KMS-11 (cell line): ENCODE results near the gene SNRPA.

ENCODE experiments used
- H2AFZ ChIP-seq: fragments of 200-600 bp; sonication (generic); 2 replicates; pipeline ENCODE4 v1.6.1; 2016; ENCODE audit warnings: antibody characterized with exemption, mixed run types, low read depth
- H3K27ac ChIP-seq: fragments of 200-600 bp; sonication (generic); 2 replicates; pipeline ENCODE4 v1.6.1; 2016; ENCODE audit warnings: mild to moderate bottlenecking, mixed run types
- H3K27me3 ChIP-seq: fragments of 200-600 bp; sonication (generic); 2 replicates; pipeline ENCODE4 v1.6.1; 2017; ENCODE audit warnings: mild to moderate bottlenecking, low read depth, mixed run types, moderate library complexity; ENCODE audit not compliant: insufficient read depth
- H3K36me3 ChIP-seq: fragments of 200-600 bp; sonication (generic); 2 replicates; pipeline ENCODE4 v1.6.1; 2017; ENCODE audit warnings: mild to moderate bottlenecking, mixed run types; ENCODE audit not compliant: insufficient read depth
- H3K4me1 ChIP-seq: fragments of 200-600 bp; sonication (generic); 2 replicates; pipeline ENCODE4 v1.6.1; 2016; ENCODE audit warnings: mild to moderate bottlenecking, low read depth, mixed run types; ENCODE audit not compliant: poor library complexity, severe bottlenecking
- H3K4me2 ChIP-seq: fragments of 200-600 bp; sonication (generic); 2 replicates; pipeline ENCODE4 v1.7.0; 2016; ENCODE audit warnings: mild to moderate bottlenecking, mixed run types
- H3K4me3 ChIP-seq: fragments of 200-600 bp; sonication (generic); IDR thresholded peaks from 2 replicates; pipeline ENCODE4 v1.6.1; 2017; ENCODE audit warnings: low read depth, low read length, mixed read lengths; ENCODE audit not compliant: insufficient read depth
- H3K79me2 ChIP-seq: fragments of 200-600 bp; sonication (generic); 2 replicates; pipeline ENCODE4 v1.6.1; 2016; ENCODE audit warnings: low read depth, mixed run types; ENCODE audit not compliant: insufficient read depth
- H3K9ac ChIP-seq: fragments of 200-600 bp; sonication (generic); 2 replicates; pipeline ENCODE4 v1.6.1; 2016; ENCODE audit warnings: mild to moderate bottlenecking, mixed run types
- H4K20me1 ChIP-seq: fragments of 200-600 bp; sonication (generic); 2 replicates; pipeline ENCODE4 v1.6.1; 2016; ENCODE audit warnings: mild to moderate bottlenecking, mixed run types; ENCODE audit not compliant: insufficient read depth
- TF ChIP-seq, protein P1 (sequence below): fragments of 200-600 bp; sonication (generic); conservative IDR thresholded peaks from 2 replicates; pipeline ENCODE4 v1.6.1; 2017; ENCODE audit warnings: low read depth, mild to moderate bottlenecking, antibody characterized with exemption, low read length, moderate library complexity, mixed read lengths

SNRPA gene

DNA sequence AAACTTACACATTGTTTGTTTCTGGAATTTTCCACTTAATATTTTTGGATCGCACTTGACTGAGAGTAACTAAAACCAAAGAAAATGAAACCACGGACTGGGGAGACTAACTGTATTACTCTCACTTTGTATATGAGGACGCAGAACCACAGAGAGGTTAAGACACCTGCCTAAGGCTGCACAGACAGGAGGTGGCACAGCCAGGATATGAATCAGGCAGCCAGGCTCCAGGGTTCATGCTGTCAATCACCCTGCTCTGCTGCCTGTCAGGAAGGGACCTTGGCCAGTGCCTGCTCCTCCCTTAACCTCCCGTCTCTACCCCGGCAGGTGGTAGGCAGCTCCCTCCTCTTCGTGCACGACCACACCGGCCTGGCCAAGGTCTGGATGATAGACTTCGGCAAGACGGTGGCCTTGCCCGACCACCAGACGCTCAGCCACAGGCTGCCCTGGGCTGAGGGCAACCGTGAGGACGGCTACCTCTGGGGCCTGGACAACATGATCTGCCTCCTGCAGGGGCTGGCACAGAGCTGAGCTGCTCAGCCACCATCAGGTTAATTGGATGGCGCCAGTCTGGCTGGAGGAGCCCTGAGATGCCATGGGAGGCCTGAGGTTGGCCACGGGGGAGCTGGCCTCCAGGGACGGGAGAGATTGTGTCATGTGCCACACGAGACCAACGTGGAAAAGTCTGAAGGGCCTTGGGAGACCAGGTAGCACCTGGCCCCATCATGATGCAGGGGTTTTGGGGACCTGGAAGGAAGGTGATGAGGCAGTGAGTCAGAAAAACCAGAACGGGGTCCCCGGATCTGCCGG, 11.8 kb upstream of the SNRPA start:
- Histone ChIP-seq H3K4me1 (no peaks in the 10 kb centered on the region), H3K79me2 (no peaks in the 10 kb centered on the region), H3K4me3 (no peak overlapping the region), H3K36me3 (no peaks in the 10 kb centered on the region), H3K27me3 (no peaks in the 10 kb centered on the region), H3K27ac (no peak overlapping the region), H4K20me1 (no peaks in the 10 kb centered on the region), H3K4me2 (no peak overlapping the region), H3K9ac (no peak overlapping the region), H2AFZ (no peak overlapping the region)
- TF ChIP-seq, protein P1, sequence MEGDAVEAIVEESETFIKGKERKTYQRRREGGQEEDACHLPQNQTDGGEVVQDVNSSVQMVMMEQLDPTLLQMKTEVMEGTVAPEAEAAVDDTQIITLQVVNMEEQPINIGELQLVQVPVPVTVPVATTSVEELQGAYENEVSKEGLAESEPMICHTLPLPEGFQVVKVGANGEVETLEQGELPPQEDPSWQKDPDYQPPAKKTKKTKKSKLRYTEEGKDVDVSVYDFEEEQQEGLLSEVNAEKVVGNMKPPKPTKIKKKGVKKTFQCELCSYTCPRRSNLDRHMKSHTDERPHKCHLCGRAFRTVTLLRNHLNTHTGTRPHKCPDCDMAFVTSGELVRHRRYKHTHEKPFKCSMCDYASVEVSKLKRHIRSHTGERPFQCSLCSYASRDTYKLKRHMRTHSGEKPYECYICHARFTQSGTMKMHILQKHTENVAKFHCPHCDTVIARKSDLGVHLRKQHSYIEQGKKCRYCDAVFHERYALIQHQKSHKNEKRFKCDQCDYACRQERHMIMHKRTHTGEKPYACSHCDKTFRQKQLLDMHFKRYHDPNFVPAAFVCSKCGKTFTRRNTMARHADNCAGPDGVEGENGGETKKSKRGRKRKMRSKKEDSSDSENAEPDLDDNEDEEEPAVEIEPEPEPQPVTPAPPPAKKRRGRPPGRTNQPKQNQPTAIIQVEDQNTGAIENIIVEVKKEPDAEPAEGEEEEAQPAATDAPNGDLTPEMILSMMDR, result no peak

DNA sequence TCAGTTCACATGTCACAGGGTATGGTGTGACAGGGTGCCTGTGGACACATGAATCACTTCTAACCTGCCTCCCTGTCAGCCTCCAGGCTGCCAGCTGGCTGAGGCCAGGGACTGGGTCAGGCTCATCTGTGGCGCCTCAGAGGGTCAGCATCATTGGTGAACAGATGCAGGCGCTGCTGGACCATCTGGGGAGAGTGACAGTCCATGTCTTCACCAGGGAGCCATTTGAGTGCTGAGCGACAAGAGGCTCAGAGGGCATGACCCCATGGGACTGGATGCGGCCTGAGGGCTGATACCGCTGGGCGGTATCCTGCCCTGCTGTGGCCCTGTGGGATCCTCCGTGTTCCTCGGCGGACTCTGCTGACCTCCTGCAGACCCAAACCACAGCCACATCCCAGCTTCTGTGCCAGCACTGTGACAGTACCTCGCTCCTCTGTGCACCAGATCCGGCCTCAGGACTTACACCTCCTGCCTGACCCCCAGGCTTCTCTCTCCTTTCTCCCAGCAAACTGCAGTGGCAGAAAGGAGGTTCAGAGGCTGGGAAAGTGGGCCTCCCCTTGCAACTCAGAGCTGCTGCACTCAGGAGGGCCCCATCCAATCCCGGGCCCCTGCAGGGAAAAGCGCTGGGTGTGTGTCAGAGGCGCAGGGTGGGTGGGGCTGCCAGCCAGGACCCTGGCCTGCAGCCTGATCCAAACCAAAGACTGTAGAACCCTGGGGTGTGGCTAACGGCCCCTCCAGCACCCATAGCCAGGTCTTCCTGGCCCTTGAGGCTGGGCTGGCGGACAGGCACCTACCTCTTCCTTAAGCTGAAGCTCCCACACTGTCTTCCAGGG, 10.9 kb upstream of the SNRPA start:
- Histone ChIP-seq H3K4me3 (no peak overlapping the region), H3K27me3 (no peaks in the 10 kb centered on the region), H3K4me1 (no peaks in the 10 kb centered on the region), H3K9ac (no peak overlapping the region), H3K4me2 (no peak overlapping the region), H3K79me2 (no peaks in the 10 kb centered on the region), H3K36me3 (no peaks in the 10 kb centered on the region), H4K20me1 (no peaks in the 10 kb centered on the region), H2AFZ (no peak overlapping the region), H3K27ac (no peak overlapping the region)
- TF ChIP-seq, protein P1, result no peak

DNA sequence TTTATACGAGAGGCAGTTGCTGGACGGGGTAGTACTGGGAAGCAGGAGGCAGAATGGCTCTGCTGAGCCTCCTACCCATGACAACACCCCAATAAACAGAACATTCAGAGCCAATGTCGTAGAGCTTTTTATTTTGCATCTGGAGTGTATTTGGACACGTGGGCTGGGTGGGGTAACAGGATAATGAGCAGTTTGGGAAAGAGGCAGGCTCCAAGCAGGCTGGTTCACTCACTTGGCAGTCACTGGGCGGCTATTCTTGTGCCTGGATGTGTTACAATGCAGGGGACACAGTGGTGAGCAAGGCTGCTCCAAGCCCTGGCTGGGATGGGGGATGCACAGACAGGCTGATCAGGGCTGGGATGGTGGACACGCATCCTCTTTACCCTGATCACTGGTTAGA, 10.3 kb upstream of the SNRPA start:
- H3K4me1 ChIP-seq, result no peaks in the 10 kb centered on the region
- no peak overlapping the region for H3K9ac ChIP-seq
- H3K27ac ChIP-seq, result no peak overlapping the region
- TF ChIP-seq, protein P1, result no peak
- H3K27me3 ChIP-seq, result no peaks in the 10 kb centered on the region
- H4K20me1 ChIP-seq, result no peaks in the 10 kb centered on the region
- no peak overlapping the region for H3K4me3 ChIP-seq
- no peak overlapping the region for H2AFZ ChIP-seq
- no peak overlapping the region for H3K4me2 ChIP-seq
- no peaks in the 10 kb centered on the region for H3K36me3 ChIP-seq
- no peaks in the 10 kb centered on the region for H3K79me2 ChIP-seq

DNA sequence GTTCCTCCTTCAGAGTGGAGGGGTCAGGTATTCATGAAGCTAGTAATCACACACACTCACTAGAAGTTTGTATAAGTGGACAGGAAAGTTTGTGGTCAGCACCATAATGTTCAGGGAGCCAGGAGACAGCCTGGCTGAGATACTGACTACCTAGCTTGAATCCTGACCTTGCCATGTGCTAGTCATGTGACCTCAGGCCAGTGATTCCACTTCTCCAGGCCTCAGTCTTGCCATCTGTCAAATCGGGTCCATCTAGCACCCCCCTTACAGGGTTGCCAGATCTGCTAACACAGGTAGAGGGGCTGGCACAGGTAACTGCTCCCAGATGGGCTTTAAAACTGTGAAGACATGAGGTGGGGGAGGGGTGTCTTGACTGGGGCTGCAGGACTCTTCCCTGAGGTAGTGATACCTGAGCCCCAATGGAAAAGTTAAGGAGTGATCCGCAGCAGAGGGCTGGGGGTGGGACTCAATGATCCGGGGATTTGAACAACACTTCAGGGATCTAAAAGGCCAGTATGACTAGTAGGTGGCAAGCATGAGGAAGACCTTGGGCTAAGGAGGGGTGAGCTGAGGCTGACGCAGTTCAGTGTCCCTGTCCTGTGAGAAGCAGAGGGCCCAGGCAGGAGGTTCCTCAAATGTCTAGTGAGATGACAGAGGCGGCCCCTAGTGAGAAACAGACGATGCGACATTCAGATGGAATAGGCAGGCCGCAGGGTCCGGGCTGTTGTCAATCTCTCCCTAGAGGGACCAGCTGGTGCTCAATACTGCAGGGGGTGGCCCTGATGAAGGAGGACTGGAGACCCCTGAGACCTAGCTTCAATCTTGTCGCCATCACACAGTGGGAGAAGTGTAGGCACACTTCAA, 9.2 kb upstream of the SNRPA start:
- H3K9ac ChIP-seq, result no peak overlapping the region

More for the DNA sequence above, 9.2 kb upstream of the SNRPA start:
- no peak overlapping the region for H3K27ac ChIP-seq
- H4K20me1 ChIP-seq, result no peaks in the 10 kb centered on the region
- no peak overlapping the region for H3K4me2 ChIP-seq
- H3K4me1 ChIP-seq, result no peaks in the 10 kb centered on the region
- H3K79me2 ChIP-seq, result no peaks in the 10 kb centered on the region
- H3K4me3 ChIP-seq, result no peak overlapping the region
- no peaks in the 10 kb centered on the region for H3K36me3 ChIP-seq
- no peak overlapping the region for H2AFZ ChIP-seq
- no peaks in the 10 kb centered on the region for H3K27me3 ChIP-seq
- TF ChIP-seq, protein P1, result no peak
